ENCODE results near the gene PPFIA2.
"Not testable (repeated sequence)": the region's sequence is repeated elsewhere in the genome, so short reads cannot be mapped to it uniquely, and the experiment has no call there.

Gene PPFIA2

DNA sequence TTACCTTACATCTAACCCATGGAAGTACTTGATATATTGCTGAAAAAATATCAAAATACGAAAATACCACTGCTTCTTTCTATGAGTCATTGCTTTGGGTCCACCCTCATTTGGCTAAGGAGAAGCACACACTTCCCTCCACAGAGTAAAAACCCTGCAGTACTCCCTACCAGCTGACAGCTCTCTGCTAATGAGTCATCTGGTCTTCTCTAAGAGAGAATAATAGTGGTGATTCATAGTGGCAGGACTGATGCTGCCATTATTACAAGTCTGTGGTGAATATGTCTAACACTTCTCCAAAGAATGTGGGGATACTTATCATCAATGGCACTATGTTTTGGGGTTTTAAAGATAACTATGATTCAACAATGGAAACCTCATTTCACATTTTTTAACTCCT is 90.7 kb downstream of the PPFIA2 start:
- no peak for DNase-seq (ENCODE audit: low spot score)

DNA sequence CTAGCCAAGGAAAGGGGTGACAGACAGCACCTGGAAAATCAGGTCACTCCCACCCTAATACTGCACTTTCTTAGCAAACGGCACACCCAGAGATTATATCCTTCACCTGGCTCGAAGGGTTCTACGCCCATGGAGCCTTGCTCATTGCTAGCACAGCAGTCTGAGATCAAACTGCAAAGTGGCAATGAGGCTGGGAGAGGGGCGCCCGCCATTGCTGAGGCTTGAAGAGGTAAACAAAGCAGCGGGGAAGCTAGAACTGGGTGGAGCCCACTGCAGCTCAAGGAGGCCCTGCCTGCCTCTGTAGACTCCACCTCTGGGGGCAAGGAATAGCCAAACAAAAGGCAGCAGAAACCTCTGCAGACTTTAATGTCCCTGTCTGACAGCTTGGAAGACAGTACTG is 99.8 kb downstream of the PPFIA2 start:
- DNase-seq (ENCODE audit: low spot score) = not testable (repeated sequence)

GRCh38 chr12:81644503-81644902 is 114.6 kb downstream of the PPFIA2 start:
- peak; percentile 76 for DNase-seq (ENCODE audit: low spot score)

DNA sequence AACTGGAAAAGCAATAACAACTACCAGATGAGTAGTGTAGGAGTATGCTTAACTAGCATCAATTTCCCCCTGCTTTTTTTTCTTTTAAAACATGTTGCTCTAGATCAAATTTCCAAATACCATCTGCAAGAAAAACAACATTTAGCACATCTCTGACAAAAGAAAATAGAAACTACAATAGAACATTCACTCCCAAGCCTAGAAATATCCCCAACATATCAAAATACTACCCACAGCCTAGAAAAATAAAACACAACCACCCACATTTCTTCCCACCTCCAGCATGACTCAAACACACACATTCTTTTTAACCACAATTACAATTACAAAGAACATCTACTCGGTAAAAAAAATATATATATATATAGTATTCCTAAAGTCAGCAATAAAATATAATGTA is 120.0 kb downstream of the PPFIA2 start:
- DNase-seq (ENCODE audit: low spot score) = no peak

DNA sequence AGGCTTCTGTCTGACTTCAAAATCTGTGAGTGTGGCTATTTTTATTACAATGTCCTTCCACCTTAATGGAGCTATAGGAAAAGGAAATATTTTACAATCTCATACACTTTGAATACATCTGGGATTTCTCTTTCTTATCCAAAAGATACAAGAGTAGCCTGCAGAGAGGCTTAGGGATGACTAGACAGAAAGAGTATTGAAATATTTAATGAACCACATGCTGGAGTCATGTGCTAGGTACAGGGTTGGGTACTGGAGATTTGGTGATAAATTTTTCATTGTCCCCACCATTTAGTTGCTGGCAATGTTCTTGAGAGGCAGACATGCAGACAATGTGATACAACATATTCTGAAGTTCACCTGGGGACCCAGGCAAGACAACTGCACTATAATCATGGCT is 126.0 kb downstream of the PPFIA2 start:
- no peak for DNase-seq (ENCODE audit: low spot score)

GRCh38 chr12:81627336-81628189 is 131.6 kb downstream of the PPFIA2 start:
- DNase-seq (ENCODE audit: low spot score) = peak; percentile 83

GRCh38 chr12:81626406-81626805 is 132.7 kb downstream of the PPFIA2 start:
- DNase-seq (ENCODE audit: low spot score) = peak; percentile 74

DNA sequence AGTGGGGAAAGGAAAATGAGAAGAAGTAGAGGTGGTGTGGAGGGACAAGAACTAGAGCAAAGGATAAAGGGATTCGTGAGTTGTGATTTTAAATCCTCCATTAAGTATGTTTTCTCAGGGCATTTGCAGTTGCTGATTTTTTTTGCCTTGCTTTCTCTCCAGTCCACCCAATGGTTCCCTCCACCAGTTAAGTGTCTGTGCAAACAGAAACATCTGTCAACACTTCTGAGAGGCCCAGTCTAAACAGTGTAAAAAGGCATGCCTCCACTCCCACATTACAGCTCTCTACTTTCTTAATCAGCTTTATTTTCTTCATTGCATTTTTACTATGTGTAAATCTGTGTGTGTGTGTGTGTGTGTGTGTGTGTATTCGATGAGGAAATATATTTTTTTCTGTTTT is 141.2 kb downstream of the PPFIA2 start:
- DNase-seq (ENCODE audit: low spot score) = no peak

DNA sequence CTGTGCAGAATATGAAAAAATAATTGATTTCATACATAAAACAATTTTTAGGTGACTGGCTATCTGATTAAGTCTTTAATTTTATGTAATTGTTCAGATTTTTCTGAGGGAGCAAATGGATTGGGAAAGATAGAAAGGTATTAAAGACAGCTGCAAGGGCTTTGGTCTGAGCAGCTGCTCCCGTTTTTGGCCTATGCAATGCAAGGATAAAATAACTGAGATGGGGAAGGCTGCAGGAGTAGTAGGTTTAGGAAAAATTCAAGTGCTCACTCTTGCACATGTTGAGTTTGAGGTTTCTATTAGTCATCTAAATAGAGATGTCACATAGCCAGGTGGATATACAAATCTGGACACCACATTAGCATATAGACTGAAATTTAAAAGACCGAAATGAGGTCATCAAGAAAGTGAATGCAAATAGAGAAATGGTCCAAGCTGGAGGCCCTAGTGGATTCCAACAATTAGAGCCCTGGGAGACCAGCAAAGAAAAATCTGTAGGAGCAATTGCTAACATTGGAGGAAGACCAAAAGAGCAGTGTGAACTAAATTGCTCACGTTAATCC is 144.0 kb downstream of the PPFIA2 start:
- DNase-seq (ENCODE audit: low spot score) = no peak

- no peak for DNase-seq (ENCODE audit: low spot score)
These were observed 147.9 kb downstream of the PPFIA2 start for GRCh38 chr12:81610955-81611889.

GRCh38 chr12:81597928-81598604 is 161.1 kb downstream of the PPFIA2 start:
- peak; percentile 69 for DNase-seq (ENCODE audit: low spot score)

GRCh38 chr12:81596558-81596957 is 162.6 kb downstream of the PPFIA2 start:
- DNase-seq (ENCODE audit: low spot score) = no peak

- no peak for DNase-seq (ENCODE audit: low spot score)
These were observed 167.9 kb downstream of the PPFIA2 start for GRCh38 chr12:81591256-81591655.

DNA sequence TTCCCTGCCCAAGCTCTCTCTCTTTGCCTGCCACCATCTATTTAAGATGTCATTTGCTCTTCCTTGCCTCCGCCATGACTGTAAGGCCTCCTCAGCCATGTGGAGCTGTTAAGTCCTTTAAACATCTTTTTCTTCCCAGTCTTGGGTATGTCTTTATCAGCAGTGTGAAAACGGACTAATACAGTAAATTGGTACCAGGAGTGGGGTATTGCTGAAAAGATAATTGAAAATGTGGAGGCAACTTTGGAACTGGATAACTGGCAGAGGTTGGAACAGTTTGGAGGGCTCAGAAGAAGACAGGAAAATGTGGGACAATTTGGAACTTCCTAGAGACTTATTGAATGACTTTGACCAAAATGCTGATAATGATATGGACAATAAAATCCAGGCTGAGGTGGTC is 168.4 kb downstream of the PPFIA2 start:
- not testable (repeated sequence) for DNase-seq (ENCODE audit: low spot score)

DNA sequence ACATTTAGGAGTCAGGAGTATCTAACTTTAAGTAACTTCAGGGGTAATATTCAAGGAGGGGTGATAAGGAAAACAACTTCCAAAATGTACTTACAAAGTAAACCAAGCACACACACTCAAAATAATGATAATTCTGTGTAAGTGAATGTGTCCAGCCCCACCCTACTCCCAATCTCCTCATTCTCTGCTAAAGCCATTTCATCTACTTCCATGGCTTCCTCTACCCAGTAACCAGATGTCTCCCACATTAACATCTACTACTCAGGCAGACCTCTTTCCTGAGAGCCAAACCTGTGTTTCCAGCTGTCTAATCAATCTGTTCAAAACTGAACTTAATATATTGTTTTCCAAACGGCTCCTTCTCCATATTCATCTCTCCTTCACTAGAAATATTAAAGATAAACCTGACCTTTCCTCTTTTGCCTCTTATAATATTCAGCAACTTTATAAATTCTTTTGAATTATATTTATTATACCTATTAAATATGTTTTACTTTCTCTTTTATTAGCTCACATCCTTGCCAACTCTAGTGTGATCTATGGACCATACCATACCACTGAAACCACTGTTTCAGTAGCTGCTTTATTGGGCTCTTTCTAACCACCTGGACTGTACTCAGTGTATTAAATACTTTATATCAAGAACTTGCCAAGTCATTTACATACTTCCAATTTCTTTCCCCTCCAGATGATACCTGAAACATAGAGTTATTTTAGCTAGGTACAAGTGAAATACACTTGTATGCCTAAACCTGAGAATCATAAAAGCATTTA is 170.7 kb downstream of the PPFIA2 start:
- no peak for DNase-seq (ENCODE audit: low spot score)

DNA sequence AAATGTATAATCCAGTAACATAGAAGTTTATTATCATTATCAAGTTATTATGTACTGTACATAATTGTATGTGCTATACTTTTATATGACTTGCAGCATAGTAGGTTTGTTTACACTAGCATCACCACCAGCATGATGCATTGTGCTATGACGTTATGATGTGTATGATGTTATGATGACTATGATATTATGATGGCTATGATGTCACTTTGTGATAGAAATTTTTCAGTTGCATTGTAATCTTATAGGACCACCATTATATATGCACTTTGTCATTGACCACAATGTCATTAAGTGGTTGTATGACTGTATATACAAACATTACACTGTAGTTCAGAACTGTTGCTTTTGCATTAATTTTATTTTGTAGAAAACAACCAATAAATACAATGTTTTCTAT is 173.4 kb downstream of the PPFIA2 start:
- no peak for DNase-seq (ENCODE audit: low spot score)

DNA sequence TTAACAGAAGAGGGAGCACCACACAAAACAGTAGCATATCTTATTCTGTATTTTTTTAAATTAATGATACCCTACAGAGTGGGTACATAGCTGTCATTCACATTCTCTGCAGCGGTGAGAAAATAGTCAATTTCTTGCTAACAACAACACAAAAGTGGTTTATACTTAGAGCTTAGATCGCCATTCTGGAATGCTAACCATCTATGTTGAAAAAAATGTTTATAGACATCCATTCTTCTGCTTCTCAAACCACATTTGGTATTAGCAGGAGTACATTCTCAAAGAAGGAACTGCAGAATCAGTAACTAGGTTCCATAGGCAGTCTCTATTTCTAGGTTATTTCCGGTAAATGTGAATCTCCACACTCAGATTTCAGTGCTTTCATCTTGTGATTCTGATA is 185.9 kb downstream of the PPFIA2 start:
- no peak for DNase-seq (ENCODE audit: low spot score)

DNA sequence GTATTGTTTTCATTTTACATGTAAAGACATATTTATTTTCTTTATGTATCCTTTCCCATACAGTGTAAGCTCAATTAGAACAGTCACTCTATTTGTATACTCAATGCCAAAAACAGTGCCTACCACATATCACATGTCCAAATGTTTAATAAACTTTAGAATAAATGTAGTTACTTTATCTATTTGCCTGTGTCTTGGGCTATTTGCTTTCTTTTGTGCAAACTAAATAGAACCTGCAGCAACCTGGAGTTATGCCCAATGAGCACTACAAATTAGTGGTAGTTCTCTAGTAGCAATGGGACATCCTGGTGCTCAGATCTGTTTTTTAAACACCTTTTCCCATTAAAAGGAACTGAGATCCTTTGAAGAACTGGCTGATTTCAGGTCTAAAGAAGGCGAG is 186.7 kb downstream of the PPFIA2 start:
- no peak for DNase-seq (ENCODE audit: low spot score)

- no peak for DNase-seq (ENCODE audit: low spot score)
These were observed 188.9 kb downstream of the PPFIA2 start for GRCh38 chr12:81570234-81570633.

DNA sequence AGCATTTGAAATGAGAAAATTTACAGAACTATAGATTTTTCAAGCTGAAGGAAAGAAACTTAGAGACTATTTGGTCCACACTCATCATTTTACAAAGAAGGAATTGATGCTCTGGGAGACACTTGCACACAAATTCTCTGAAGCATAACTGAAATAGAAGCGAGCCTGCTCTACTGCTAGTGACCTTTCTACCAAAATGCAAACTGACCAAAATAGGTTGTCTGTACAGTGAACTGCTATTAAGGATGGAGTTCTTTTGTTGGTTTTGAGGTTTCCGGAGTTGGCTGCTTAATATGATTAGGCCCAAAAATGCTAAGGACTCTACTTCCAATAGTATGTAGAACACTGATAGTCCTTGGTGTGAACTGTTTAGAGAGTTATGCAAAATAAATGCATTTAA is 194.9 kb downstream of the PPFIA2 start:
- no peak for DNase-seq (ENCODE audit: low spot score)

GRCh38 chr12:81558031-81558430 is 201.1 kb downstream of the PPFIA2 start:
- no peak for DNase-seq (ENCODE audit: low spot score)

All from cerebellar cortex (tissue), 1 donor.